ENCODE measurements around the gene OTUB1.
"Not testable (repeated sequence)": the region's sequence is repeated elsewhere in the genome, so short reads cannot be mapped to it uniquely, and the experiment has no call there.

Gene OTUB1

GRCh38 chr11:63986156-63986931 is at the start of gene OTUB1:
OTUB1 (plus strand) TSS chr11:63986438; CDS start chr11:63986457, 19 bp downstream.
- DNase-seq = peak; percentile 94

GRCh38 chr11:63937713-63938478 is 48.3 kb upstream of the OTUB1 start:
- peak; percentile 62 for DNase-seq

GRCh38 chr11:63938479-63939396 is 47.5 kb upstream of the OTUB1 start, which contains the start of gene NAA40:
NAA40 (plus strand) TSS chr11:63939002; CDS start chr11:63939097, 95 bp downstream.
- peak; percentile 98 for DNase-seq

GRCh38 chr11:63939397-63939891 is 46.8 kb upstream of the OTUB1 start:
- DNase-seq = peak; percentile 40

GRCh38 chr11:63940786-63941185 is 45.5 kb upstream of the OTUB1 start:
- DNase-seq = no peak

GRCh38 chr11:63941901-63942300 is 44.3 kb upstream of the OTUB1 start:
- DNase-seq = no peak

- DNase-seq = no peak
Observed at GRCh38 chr11:63942803-63943202, 43.4 kb upstream of the OTUB1 start.

- DNase-seq = no peak
Observed at GRCh38 chr11:63944987-63945386, 41.3 kb upstream of the OTUB1 start.

- DNase-seq = peak; percentile 69
Observed at GRCh38 chr11:63945477-63946163, 40.6 kb upstream of the OTUB1 start.

- DNase-seq = no peak
Observed at GRCh38 chr11:63951779-63952536, 34.3 kb upstream of the OTUB1 start.

- no peak for DNase-seq
Observed at GRCh38 chr11:63952570-63952969, 33.7 kb upstream of the OTUB1 start.

GRCh38 chr11:63958008-63958407 is 28.2 kb upstream of the OTUB1 start:
- DNase-seq = no peak

GRCh38 chr11:63961608-63962412 is 24.4 kb upstream of the OTUB1 start:
- peak; percentile 54 for DNase-seq

- not testable (repeated sequence) for DNase-seq
Observed at GRCh38 chr11:63963895-63964294, 22.3 kb upstream of the OTUB1 start.

- DNase-seq = no peak
Observed at GRCh38 chr11:63966444-63966843, 19.8 kb upstream of the OTUB1 start.

GRCh38 chr11:63969461-63969860 is 16.8 kb upstream of the OTUB1 start:
- DNase-seq = no peak

- DNase-seq = no peak
Observed at GRCh38 chr11:63970902-63971301, 15.3 kb upstream of the OTUB1 start.

- not testable (repeated sequence) for DNase-seq
Observed at GRCh38 chr11:63973912-63974258, 12.4 kb upstream of the OTUB1 start.

GRCh38 chr11:63974259-63975143 is 11.7 kb upstream of the OTUB1 start, which contains the start of gene COX8A:
COX8A (plus strand) TSS chr11:63974620; CDS start chr11:63974681, 61 bp downstream.
- peak; percentile 99 for DNase-seq
